GM18858 (cell line): ENCODE results near the gene PTPRN2.

ENCODE experiments used
- ATAC-seq: cut with Tn5 transposase; IDR thresholded peaks from one replicate; pipeline ENCODE4 v1.9.1; 2021; ENCODE audit not compliant: unreplicated experiment

PTPRN2 gene

DNA sequence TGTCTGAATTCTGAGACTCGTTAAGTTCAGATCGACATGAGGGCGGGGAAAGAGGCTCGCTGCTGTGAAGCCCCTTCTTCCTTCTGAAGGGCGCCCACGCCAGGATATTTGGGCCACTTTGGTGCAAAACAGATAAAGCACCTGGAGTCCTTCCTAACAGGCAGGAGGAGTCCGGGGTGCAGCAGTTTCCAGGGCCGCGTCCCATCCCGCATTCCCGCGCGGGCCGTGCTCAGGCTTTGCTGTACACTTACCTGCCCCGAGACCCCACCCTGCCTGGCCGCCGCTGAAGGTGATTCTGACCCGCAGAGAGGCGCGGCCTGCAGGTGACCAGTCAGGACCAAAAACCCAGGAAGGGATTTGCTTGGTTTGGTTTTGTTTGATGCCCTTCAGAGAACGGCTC, 454.6 kb downstream of the PTPRN2 start:
- ATAC-seq = no peak

DNA sequence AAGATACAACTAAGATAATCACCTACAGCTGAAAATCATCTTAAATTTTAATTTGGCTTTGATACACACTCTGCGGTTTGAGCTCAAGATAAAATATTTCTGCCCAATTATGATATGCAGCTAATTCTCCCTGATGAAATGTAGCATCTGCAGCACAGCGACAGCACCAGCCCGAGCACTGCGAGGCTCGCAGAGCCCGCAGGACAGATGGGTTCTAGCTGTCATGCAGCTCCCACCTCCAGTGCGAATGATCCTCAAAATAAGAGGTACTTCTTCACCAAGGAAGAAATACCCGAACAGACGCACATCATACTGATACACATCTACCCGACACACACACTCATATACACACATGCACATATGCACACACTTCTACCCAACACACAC, 457.6 kb downstream of the PTPRN2 start:
- no peak for ATAC-seq

DNA sequence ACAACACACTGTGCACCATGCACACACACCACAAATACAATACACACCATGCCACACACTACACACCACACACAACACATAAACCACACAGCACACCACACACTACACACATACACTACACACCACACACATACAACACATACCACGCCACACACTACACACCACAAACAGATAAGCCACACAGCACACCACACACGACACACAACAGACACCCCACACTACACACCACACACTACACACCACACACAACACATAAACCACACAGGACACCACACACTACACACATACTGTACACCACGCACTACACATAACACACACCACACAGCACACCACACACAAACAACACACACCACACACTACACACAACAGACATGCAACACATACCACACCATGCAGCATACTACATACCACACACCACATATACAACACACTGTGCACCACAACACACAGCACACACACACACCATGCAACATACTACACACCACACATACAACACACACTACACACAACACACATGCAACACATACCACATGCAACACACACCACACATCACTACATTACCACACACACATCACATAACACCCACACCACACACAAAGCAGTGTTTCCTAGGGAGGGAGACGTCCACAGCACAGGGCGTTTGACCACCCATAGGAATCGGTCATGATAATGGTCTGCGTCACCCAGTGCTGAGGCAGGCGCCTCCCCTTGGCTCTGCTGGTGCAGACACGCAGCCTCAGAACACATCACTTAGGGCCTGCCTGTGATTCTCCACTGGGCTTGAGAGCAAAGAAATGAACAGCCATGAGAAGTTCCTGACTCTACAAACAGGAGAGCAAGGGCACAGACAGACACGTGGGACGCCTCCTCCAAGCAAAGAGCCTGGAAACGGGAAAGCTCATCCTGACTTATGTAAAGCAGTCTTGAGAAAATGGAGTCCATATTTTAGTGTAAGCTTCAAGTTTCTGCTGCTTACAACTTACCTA, 458.3 kb downstream of the PTPRN2 start:
- ATAC-seq = no peak

DNA sequence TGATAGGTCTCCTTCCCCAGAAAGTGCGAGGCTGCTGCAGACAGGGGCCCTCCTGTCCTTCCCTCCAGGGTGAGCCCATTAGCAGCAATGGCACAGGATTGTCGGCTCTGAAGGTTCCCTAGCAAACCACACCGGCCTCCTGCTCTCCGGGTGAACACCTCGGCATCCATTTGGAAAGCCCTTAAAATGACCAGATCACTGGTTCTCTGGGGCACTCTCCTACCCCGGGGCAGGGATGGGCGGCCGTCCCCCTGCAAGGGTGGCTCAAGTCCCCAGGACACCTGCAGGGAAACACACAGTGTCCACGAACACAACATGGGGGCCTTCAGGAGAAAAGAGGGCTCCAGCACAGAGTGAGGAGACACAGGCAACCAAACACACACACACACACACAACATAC, 459.1 kb downstream of the PTPRN2 start:
- ATAC-seq = no peak

DNA sequence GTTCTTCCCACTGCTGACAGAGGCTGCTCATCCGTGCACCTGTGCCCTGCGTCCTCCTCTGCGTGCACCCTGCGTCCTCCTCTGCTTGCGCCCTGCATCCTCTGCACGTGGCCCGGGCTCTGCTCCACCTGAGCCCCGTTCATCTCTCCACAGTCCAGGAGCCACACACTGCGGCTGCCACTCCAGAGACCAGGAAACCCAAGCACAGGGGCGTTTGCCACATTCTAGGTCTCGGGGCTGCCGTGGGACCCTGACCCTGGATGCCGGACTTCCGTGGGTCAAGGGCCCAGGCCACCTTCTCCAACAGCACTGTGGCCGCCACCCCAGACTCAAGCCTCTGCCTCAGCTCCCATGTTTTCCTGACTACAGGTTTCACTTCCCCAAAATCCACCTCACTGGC, 460.4 kb downstream of the PTPRN2 start:
- no peak for ATAC-seq

DNA sequence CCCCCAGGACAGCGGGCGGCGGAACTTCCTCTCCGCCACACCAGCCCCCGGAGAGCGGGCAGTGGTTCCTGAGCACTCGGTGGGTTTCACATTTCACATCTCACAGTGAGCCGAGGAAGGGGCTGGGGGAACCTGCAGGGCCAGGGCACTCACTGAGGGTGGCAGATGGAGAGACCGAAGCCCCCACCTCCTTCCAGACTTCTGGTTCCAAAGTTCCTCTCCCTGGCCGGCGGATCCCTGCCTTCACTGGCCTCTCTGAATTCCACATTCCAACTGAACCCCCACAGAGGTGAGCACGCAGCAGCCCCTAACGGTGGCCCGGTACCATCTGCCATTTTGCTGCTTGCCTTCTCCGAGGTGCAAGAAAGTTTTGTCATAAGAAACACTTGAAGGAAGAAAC, 461.0 kb downstream of the PTPRN2 start:
- no peak for ATAC-seq

DNA sequence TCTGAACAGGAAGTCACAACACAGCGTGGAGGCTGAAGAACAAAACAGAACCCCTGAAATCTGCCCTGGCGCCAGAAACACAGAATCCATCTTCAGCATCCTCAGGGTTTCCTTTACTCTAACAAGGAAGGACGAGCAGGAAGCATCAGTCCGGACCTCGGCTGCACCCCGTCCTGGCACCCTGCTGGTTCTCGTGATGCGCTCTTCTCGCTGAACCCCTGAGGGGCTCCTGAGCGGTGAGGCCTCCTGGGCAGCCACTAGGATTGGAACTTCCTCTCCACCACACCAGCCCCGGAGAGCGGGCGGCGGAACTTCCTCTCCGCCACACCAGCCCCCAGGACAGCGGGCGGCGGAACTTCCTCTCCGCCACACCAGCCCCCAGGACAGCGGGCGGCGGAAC, 461.9 kb downstream of the PTPRN2 start:
- no peak for ATAC-seq

DNA sequence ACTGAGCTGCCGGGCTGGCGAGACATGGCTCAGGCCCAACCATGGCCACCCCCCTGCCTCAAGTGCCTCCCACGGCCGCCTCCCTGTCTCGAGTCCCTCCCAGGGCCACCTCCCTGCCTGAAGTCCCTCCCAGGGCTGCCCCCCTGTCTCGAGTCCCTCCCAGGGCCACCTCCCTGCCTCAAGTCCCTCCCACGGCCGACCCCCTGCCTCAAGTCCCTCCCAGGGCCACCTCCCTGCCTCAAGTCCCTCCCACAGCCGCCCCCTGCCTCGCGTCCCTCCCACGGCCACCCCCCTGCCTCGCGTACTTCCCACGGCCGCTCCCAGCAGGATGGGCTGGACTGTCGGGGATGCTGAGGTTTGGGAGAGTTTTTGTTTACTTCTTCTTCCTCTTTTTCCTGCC, 462.5 kb downstream of the PTPRN2 start:
- ATAC-seq = no peak

DNA sequence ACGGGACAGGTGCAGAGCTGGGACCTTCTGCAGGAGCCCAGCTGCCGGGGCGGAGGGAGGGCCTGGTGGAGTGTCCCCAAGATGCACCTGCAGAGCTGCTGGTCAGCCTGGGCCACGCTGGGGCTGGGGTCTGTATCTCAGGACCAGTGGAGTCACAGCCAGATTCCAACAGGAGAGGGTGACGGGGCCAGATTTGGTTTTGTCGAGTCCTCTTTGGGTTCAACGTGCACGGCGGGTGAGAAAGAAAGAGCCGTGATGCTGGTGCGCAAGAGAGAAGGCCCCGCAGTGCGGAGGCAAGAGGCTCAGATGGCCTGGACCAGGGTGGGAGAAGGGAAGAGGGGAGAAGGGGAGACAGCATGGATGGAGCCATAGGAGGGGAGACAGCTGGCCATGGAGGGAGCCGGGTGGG, 462.9 kb downstream of the PTPRN2 start:
- no peak for ATAC-seq

DNA sequence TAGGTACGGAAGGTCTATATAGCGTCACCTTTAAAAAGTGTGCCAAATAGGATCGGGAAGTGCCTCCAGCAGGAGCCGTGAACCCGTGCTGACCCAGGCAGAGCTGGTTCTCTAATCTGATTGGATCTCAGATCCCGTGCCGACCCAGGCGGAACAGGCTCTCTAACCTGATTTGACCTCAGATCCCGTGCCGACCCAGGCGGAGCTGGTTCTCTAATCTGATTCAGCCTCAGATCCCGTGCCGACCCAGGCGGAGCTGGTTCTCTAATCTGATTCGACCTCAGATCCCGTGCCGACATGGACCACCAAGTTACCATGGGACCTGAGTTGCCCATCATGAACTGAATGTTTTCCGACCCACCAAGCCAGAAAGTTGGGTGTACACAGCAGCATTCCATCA, 463.9 kb downstream of the PTPRN2 start:
- no peak for ATAC-seq

DNA sequence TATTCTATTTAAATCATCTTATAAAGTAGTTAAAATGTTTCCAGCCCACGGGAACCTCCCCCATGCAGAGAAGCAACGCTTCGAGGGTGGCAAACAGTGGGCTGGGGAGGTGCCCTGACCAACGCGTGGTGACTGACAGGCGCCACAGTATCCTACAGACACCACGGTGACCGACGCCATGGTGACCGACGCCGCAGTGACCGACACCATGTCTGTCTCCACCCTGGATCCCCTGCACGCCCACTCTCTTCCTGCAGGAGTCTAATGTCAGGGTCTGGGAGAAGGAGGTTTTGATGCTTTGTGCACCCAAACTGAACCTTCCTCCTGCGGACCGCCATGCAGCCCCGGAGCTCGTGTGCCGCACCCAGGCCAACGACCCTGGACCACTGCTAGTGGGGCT, 464.4 kb downstream of the PTPRN2 start:
- no peak for ATAC-seq

DNA sequence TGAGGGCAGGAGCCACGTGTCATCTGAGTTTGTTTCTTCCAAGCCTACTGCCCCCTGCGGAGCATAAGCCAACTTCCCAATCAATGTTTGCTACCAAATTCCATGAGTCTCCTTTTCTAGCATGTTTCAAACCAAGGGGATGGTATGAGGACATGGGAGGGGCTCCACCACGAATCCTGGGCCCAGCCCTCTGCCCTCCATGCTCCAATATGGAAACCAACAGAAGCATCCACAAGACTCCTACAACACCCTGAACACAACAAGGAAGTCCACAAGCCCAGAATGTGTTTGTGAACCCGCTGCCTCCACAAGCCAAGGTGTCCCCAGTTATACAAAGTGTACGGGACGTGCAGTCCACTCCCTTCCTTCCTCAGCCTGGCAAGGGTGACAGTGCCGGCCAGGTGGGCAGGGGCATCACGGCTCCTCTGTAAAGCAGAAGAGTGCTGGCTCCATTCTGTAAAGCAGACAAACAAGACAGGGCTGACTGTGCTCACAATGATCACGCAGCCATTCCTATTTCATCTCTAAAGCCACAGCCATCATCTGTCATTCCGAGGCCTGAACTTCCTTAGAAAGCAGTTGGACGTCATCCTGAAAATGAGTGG, 466.1 kb downstream of the PTPRN2 start:
- ATAC-seq = no peak

DNA sequence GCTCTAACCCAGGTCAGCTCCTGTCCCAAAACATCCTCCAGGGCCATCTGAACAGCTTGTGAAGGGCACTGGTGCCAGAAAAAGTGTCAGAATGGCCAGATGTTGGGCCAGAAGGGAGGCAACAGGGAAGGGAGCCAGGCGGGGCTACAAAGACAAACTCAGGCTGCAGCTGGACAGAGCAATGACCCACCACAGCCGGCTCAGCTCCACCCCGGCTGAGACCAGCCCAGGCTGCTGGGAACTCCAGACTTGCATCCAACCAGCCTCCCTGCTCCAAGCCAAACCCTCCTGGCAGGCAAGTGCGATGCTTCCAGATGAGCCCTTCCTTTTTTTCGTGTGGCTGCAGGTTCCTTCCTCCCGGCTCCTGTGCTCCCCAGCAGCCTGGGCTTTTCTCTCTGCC, 466.9 kb downstream of the PTPRN2 start:
- ATAC-seq = no peak

DNA sequence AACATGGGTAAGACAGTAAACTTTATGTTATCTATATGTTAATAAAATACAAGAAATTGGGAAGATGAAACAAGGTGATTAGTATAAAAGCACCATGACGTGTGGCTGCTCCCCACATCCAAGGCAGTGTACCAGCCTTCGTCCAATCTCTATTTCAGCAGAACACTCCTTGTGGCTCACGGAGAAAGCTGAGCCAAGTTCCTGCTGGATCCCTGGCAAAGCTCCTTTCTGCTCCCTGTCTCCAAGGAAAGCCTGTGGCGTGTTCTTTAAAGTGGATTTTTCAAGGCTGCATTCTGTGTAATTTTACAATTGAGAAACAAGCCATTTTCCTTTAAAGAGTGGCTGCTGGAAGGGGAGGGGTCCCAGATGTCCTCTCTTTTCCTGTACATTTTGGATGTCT, 467.3 kb downstream of the PTPRN2 start:
- no peak for ATAC-seq

DNA sequence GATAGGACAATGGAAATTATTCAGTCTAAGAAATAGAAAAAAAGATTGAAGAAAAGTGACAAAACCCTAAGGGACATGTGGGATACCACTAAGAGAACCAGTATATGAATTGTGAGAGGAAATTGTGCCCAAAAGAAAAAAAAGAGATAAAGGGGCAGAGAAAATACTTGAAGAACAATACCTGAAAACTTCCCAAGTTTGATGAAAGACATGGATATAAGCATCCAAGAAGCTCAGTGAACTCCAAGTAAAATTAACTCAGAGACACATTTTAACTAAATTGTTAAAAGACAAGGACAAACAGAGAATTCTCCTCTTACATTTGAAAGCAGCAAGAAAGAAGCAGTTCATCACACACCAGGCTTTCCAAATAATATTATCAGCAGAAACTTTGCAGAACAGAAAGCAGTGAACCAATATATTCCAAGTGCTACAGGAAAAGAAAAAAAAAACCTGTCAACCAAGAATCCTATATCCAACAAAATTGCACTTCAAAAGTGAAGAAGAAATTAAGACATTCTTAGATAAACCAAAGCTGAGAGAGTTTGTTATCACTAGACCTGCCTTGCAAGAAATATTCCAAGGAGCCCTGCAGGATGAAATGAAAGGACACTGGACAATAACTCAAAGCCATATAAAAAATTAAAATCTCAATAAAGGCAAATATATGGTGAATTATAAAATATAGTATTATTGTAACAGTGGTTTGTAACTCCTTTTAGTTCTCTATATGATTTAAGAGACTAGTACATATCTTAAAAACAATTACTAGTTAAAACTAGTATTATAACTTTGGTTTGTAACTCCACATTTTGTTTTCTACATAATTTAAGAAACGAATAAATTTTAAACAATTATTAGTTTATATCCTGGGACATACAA, 470.0 kb downstream of the PTPRN2 start:
- ATAC-seq = no peak

DNA sequence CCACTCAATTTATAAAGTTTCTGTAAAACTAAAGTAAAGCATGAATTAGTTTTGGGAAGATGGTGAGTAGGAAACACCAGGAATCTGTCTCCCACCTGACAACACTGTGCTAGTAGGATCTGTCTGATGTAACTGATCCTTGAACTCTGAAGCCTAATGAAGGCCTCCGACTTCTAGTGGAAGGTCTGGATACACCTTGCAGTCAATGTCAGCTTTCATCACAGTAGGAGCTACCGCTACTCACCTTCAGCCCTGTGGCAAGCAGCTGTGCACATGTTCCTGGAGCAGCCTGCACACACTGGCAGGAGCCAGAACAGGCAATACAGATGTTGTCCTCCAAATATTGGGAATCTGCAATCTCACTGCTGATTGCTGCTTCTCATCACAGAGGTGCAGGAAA, 471.4 kb downstream of the PTPRN2 start:
- no peak for ATAC-seq

DNA sequence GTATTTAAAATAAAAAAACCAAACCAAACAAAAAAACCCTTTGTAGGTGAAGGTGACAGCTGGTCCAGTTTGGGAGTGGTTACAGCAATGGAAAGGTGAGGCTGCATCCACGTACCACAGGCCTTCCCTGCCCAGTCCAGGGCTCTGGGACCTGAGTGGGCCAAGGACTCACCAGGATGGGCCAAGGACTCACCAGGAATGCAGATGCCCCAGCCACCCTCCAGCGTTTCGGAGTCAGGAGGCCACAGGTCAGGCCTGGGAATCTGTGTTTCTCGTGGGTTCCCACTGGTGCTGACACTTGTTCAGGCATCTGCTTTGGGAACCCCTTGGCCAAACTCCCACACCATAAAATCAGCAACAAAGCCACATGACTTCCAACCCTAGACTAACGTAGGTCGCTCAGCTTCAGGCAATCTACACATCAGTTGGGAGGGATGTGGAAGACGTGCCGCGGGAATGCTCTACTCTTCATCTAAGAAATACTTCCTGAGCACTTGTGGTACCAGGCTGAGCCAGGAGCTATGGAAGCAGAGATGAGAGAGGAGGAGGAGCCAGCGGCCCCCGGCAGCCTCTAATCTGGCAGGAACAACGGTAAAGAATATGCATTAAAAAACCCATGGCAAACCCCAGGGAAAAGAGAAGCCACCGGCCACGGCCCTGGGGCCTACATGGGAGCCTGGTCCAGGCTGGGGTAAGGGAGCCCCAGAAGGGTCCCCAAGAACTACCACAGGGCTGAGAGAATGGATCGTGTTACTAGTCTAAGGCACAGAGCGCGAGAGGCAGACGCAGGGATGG, 473.4 kb downstream of the PTPRN2 start:
- no peak for ATAC-seq

DNA sequence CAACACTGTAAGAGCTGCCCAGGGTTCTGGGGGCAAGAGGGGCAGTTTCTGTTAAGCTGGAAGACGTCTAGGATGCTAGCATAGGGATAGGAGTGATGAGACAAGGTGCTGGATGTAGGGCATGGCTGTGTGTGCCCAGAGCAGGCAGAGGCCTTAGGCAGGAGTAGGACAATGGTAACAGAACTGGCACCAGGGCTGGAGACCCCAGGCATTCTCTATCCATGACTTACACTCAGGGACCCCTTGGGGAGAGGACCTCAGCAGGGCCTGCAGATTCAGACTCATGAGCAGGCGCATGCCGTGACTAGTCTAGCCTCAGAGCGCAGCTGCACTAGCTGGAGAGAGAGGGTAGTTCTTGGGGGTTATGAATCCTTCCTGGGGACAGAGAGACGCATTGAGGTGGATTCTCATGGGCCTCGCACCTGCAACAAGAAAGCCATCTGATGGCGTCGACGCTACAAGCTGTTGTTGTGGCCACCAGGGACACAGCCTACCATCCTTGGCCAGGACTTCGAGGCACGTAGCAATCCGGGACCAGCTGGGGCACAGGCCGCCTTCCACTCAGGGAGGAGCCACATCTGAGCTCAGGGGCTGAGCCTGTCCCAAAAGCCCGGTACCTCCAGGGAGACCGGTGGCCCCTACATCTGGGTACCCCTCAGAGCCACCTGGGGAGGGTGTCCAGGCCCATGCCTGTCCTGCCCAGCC, 474.1 kb downstream of the PTPRN2 start:
- ATAC-seq = no peak

DNA sequence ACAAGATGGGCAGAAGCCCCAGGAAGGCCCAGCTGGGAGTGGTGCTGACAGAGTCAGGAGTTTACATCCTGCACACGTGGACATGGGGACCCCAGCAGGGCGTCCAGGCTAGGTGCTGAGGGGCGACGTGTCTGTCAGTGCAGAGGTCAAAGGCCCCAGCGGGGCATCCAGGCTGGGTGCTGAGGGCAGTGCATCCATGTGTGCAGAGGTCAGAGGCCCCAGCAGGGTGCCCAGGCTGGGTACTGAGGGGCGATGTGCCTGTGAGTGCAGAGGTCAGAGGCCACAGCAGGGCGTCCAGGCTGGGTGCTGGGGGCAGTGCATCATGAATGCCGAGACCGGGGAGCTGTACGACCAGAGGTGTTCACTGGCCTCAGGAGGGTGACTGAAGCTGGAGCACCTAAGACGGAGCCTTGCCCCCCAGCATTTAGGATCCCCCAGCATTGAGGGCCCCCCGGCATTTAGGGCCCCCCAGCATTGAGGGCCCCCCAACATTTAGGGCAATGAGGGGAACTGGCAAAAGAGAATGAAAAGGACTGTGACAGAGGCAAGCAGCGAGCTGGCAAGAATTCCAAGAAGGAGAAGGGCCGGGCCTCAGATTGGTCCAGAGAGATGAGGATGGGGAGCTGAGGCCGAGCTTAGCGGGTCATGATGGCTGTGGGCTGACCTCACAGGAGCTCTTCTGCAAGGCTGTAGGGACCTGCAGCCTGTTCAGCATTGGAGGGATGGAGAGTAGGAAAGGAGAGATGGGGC, 474.9 kb downstream of the PTPRN2 start:
- no peak for ATAC-seq
